Prostate gland (tissue), 2 donors: Measurements from ENCODE around the gene IPP. TPM values are rescaled to one million over a fixed set of nuclear protein-coding genes. Genes with fewer than 3 reads are reported as not detected.
"Not testable (repeated sequence)": the region's sequence is repeated elsewhere in the genome, so short reads cannot be mapped to it uniquely, and the experiment has no call there.

ENCODE experiments used
- DNase-seq: peaks from one replicate; pipeline ENCODE4 v3.0.0-alpha.2; 2019; ENCODE audit warnings: low spot score
- H3K27ac ChIP-seq, 2 donors: fragments of 200-600 bp; sonication (generic); 2 replicates each; pipeline ENCODE4 v1.5.1; 2017 to 2019
- H3K27me3 ChIP-seq: fragments of 200-600 bp; sonication (generic); replicated peaks from 2 replicates; pipeline ENCODE4 v1.5.1; 2019; ENCODE audit not compliant: insufficient read depth
- H3K36me3 ChIP-seq, 2 donors: fragments of 200-600 bp; sonication (generic); 1 replicate in 1 of 2; 2 replicates in 1 of 2; pipeline versions ENCODE4 v1.5.1 to v1.8.1; 2017 to 2019
- H3K4me1 ChIP-seq: fragments of 200-600 bp; sonication (generic); replicated peaks from 2 replicates; pipeline ENCODE4 v1.5.1; 2019
- H3K4me3 ChIP-seq, 2 donors: fragments of 200-600 bp; sonication (generic); 2 replicates each; pipeline ENCODE4 v1.5.1; 2017 to 2019
- H3K9me3 ChIP-seq: fragments of 200-600 bp; sonication (generic); 2 replicates; pipeline ENCODE4 v1.5.1; 2017
- CTCF ChIP-seq, 4 experiments: fragments of 200-600 bp in 2 of 4; fragments of 450-650 bp in 2 of 4; sonication (generic) in 2 of 4; IDR thresholded peaks; 1 replicate in 3 of 4; 2 replicates in 1 of 4; pipeline ENCODE4 v1.5.1; 2016 to 2019; ENCODE audit warnings: antibody characterized with exemption in 4 of 4, mild to moderate bottlenecking in 2 of 4, moderate library complexity in 2 of 4
- POLR2A ChIP-seq: fragments of 450-650 bp; IDR thresholded peaks from one replicate; pipeline ENCODE4 v1.6.1; 2016; ENCODE audit warnings: antibody characterized with exemption, mild to moderate bottlenecking
- POLR2AphosphoS5 ChIP-seq: sonication (generic); formaldehyde crosslinking; IDR thresholded peaks from one replicate; pipeline ENCODE4 v1.6.1; 2017; ENCODE audit warnings: antibody characterized with exemption
- WGBS: methylation state at CpG from one replicate; pipeline ENCODE4 v1.1.5; 2018; 5-methylcytosine and 5-hydroxymethylcytosine counted together
- intact Hi-C: fragments of 100-400 bp; cut with DNase I; formaldehyde crosslinking; loops from one replicate; pipeline ENCODE4 v1.14.2; 2022
- total RNA-seq, 2 donors: library from RNA; depleted of rRNA; stranded (reverse); fragments of >200 nt; gene quantifications; one replicate each; pipeline ENCODE4 v1.1.0, GENCODE V29; 2016

IPP gene
- total RNA-seq, 2 donors from 2014 or later: 14.8 to 16.1 TPM

- no peak for DNase-seq
- Histone ChIP-seq H3K36me3 (no peaks in the 10 kb centered on the region), H3K4me3 (no peak overlapping the region), H3K27me3 (no peaks in the 10 kb centered on the region), H3K4me1 (no peaks in the 10 kb centered on the region), H3K27ac (no peak overlapping the region), H3K9me3 (no peaks in the 10 kb centered on the region)
- no peak for TF ChIP-seq POLR2AphosphoS5
- TF ChIP-seq CTCF (IDR thresholded peaks at IDR 0.05): no peak
- no peak for TF ChIP-seq POLR2A
- WGBS: 95% methylated on average over 12 of the region's 12 CpGs
- intact Hi-C loops: no loop called here
Measured at GRCh38 chr1:45746922-45747321, 3.5 kb downstream of the IPP start.

GRCh38 chr1:45739641-45740156 is 10.8 kb downstream of the IPP start:
- H3K36me3 ChIP-seq, H3K4me1 ChIP-seq, H3K9me3 ChIP-seq, H3K27ac ChIP-seq, H3K27me3 ChIP-seq, H3K4me3 ChIP-seq, DNase-seq, intact Hi-C loops: not testable (repeated sequence)
- 72% methylated on average over 5 of the region's 5 CpGs for WGBS

- Histone ChIP-seq H3K36me3 (no peaks in the 10 kb centered on the region), H3K27me3 (no peaks in the 10 kb centered on the region), H3K4me1 (no peaks in the 10 kb centered on the region), H3K4me3 (no peak overlapping the region), H3K9me3 (no peaks in the 10 kb centered on the region), H3K27ac (no peak overlapping the region)
- DNase-seq: no peak
- intact Hi-C loops: no loop called here
- WGBS: 94% methylated on average over 4 of the region's 4 CpGs
- TF ChIP-seq CTCF (IDR thresholded peaks at IDR 0.05) (no peak), POLR2AphosphoS5 (no peak), POLR2A (no peak)
Measured at GRCh38 chr1:45739137-45739536, 11.3 kb downstream of the IPP start.

- H3K4me1 ChIP-seq: no peaks in the 10 kb centered on the region
- WGBS: 100% methylated on average over 1 of the region's 1 CpG
- no peak overlapping the region for H3K4me3 ChIP-seq
- DNase-seq: no peak
- intact Hi-C loops: no loop called here
- no peak overlapping the region for H3K27ac ChIP-seq
- H3K27me3 ChIP-seq: no peaks in the 10 kb centered on the region
- no peaks in the 10 kb centered on the region for H3K9me3 ChIP-seq
- TF ChIP-seq POLR2AphosphoS5: no peak
- TF ChIP-seq POLR2A: no peak
- no peak for TF ChIP-seq CTCF (IDR thresholded peaks at IDR 0.05)
- no peaks in the 10 kb centered on the region for H3K36me3 ChIP-seq
Measured at GRCh38 chr1:45730780-45731319, 19.6 kb downstream of the IPP start.

- no peak overlapping the region for H3K27ac ChIP-seq
- no peaks in the 10 kb centered on the region for H3K36me3 ChIP-seq
- peak; percentile 63 for DNase-seq
- no peaks in the 10 kb centered on the region for H3K27me3 ChIP-seq
- 62% methylated on average over 3 of the region's 3 CpGs for WGBS
- H3K4me3 ChIP-seq: no peak overlapping the region
- no peak for TF ChIP-seq CTCF (IDR thresholded peaks at IDR 0.05)
- TF ChIP-seq POLR2AphosphoS5: peak; percentile 86
- H3K9me3 ChIP-seq: no peaks in the 10 kb centered on the region
- no peaks in the 10 kb centered on the region for H3K4me1 ChIP-seq
- intact Hi-C loops: no loop called here
Measured at GRCh38 chr1:45730075-45730779, 20.2 kb downstream of the IPP start.

GRCh38 chr1:45726007-45726406 is 24.4 kb downstream of the IPP start:
- DNase-seq, H3K4me3 ChIP-seq, H3K27me3 ChIP-seq, H3K9me3 ChIP-seq, H3K4me1 ChIP-seq, H3K36me3 ChIP-seq, H3K27ac ChIP-seq, intact Hi-C loops: not testable (repeated sequence)
- 95% methylated on average over 9 of the region's 9 CpGs for WGBS
